ENCODE measurements around the gene LTBP1.
"Not testable (repeated sequence)": the region's sequence is repeated elsewhere in the genome, so short reads cannot be mapped to it uniquely, and the experiment has no call there.

LTBP1 gene

GRCh38 chr2:33051586-33052360, 105.0 kb downstream of the LTBP1 start:
- DNase-seq, result no peak

DNA sequence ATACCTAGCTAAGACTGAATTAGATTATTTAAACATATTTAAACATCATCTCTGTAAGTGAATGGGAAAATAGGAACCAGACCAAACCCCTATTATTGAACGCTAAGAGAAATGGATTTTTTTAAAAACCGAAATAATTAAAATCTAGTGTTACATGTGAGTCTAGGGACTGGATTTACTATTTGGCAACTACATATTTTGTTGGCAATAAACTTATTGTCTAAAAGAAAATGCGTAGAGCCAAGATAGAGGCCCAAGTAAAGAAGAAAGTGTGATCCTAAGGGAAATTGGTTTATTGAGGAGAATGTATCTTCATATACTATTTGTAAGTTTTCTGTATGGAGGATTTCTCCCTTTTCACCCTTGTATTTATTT, 105.6 kb downstream of the LTBP1 start:
- no peak for DNase-seq

DNA sequence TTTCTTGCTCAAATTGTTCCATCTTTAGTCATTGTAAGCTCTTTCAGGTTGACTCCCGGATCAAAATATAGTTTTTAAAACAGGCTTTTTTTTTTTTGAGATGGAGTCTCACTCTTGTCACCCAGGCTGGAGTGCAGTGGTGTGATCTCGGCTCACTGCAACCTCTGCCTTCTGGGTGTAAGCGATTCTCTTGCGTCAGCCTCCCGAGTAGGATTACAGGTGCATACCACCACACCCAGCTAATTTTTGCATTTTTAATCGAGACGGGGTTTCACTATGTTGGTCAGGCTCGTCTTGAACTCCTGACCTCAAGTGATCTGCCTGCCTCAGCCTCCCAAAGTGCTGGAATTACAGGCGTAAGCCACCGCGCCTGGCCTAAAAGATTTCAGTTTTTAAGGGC, 106.0 kb downstream of the LTBP1 start:
- DNase-seq, result not testable (repeated sequence)

DNA sequence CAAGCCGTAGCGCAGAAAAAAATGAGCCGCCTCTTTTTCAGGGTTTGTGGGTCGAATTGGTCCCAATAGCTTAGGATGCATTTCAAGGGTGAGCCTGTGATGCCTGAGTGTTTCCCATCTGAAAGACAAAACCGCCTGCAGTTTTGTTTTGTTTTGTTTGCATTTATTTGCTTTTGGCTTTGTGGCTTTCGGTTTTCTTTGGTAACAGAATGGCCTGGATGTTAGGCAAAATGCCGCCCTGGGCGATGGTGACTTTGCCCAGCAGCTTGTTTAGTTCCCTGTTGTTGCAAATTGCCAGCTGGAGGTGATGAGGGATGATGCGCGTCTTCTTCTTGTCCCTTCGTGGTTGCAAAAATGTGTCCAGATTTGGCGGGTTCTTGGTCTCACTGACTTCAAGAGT, 109.4 kb downstream of the LTBP1 start:
- DNase-seq, result no peak

DNA sequence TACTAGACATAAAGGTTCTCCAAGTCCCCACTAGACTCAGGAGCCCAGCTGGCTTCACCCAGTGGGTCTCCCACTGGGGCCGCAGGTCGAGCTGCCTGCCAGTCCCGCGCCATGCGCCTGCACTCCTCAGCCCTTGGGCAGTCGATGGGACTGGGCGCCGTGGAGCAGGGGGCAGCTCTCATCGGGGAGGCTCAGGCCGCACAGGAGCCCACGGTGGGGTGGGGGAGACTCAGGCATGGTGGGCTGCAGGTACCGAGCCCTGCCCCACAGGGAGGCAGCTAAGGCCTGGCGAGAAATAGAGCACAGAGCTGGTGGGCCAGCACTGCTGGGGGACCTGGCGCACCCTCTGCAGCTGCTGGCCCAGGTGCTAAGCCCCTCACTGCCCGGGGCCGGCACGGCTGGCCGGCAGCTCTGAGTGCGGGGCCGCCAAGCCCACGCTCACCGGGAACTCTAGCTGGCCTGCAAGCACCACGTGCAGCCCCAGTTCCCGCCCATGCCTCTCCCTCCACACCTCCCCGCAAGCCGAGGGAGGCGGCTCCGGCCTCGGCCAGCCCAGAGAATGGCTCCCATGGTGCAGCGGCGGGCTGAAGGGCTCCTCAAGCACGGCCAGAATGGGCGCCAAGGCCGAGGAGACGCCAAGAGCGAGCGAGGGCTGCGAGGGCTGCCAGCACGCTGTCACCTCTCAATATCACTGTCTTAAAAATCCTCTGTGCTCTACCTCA, 110.7 kb downstream of the LTBP1 start:
- DNase-seq, result not testable (repeated sequence)

GRCh38 chr2:33058716-33059470, 112.1 kb downstream of the LTBP1 start:
- no peak for DNase-seq

DNA sequence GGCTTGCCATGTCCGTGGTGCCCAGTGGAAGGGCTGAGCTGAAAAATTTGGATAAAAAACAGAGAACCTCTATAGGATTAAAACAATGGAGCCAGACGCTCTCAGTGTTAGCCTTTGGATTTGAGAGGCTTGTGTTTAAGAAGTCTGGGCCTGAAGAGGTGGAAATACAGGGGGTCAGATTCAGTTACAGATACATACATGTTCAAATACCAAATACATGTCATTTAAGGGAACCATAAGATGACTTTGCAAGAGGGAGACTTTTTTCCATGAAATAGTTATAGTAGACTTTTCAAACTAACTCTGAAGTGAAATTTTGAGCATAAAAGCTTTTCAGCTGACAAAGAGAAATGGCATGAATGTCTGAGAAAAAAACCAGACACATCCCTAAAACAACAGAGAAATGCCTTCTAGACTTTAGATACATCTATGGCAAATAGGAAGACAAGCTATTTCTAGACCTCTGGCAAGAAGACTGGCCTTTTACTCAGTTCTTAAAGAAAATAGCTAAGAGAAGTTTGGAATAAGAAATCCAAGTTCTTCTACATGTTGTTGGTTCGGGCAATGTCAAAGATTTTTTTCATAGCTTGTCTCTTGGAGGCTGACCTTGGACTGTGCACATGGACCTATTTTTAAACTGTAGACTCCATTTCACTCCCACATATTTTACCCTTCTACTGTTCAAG, 112.9 kb downstream of the LTBP1 start:
- DNase-seq, result no peak

- DNase-seq, result no peak
These were observed 113.7 kb downstream of the LTBP1 start for GRCh38 chr2:33060405-33060804.

DNA sequence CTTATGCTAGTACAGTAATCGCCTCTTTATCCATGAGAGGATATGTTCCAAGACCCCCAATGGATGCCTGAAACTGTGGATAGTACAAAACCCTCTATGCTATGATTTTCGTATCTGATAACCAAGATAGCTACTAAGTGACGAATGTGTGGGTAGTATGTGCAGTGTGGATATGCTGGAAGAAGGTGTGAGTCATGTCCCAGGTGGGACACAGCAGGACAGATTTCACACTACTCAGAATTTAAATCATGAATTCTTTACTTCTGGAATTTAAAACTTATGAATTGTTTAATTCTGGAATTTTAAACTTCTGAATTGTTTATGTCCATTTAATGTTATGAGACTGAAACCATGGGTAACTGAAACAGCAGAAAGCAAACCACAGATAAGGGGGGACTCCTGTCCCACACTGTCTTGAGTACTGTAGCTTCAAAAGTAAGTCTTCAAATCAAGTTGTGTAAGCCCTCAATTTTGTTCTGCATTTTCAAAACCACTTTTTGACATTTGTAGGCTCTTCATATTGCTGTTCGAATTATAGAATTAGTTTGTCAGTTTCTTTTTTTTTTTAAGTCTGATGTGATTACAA, 116.0 kb downstream of the LTBP1 start:
- no peak for DNase-seq

GRCh38 chr2:33064349-33064801, 117.6 kb downstream of the LTBP1 start:
- no peak for DNase-seq

DNA sequence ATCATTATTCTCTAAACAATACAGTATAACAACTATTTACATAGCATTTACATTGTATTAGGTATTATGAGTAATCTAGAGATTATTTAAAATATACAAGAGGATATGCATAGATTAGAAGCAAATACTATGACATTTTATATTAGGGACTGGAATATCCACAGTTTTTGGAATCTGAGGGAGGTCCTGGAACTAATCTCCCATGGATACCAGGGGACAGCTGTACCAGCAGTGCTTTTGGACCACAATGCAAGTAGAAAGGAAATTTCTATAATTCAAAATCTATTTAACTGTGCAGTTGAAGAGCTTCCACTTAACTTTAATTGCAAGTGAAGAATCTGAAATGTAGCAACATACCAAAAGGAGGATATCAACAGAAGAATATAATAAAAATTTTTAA, 120.8 kb downstream of the LTBP1 start:
- no peak for DNase-seq

DNA sequence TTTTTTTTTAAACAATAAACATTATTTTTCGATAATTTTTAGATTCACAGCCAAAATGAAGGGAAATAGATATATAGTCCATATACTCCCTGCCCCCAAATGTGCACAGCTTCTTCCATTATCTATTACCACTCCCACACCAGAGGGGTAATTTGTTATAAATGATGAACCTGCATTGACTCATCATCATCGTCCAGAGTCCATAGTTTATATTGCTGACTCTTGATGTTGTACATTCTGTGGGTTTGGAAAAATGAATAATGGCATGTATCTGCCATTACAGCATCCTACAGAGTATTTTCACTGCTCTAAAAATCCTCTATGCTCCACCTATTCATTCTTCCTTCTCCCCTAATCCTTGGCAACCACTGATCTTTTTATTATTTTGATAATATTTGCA, 121.5 kb downstream of the LTBP1 start:
- DNase-seq, result no peak

GRCh38 chr2:33069894-33070651, 123.3 kb downstream of the LTBP1 start:
- no peak for DNase-seq

GRCh38 chr2:33071591-33071990, 124.8 kb downstream of the LTBP1 start:
- DNase-seq, result no peak

DNA sequence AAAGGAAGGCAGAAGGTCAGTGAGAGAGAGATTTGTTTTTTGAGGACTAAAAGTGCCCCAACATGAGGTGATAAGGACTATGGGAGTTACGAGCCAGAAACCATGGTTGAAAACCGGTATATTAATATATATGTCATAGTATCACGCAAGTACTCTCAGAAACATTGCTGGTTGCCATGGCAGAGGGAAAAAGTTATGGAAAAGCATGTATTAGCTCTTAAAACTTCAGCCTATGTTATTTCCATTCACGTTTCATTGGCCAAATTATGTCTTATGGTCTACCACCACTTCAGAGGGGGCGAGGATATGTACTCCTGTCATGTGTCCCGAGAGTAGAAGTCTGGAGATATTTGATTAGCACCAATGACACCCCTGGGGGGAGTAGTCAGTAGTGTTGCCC, 125.9 kb downstream of the LTBP1 start:
- DNase-seq, result no peak

GRCh38 chr2:33073018-33073417, 126.3 kb downstream of the LTBP1 start:
- no peak for DNase-seq

GRCh38 chr2:33074197-33074596, 127.4 kb downstream of the LTBP1 start:
- DNase-seq, result no peak

DNA sequence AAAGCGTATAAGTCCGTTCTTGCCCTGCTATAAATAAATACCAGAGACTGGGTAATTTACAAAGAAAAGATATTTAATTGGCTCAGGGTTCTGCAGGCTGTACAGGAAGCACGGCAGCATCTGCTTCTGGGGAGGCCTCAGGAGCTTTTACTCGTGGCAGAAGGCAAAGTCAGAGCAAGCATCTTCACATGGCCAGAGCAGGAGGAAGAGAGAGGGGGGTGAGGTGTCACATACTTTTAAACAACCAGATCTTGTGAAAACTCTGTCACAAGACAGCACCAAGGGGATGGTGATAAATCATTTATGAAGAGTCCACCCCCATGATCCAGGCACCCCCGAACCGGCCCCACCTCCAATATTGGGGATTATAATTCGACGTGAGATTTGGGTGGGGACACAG, 130.6 kb downstream of the LTBP1 start:
- no peak for DNase-seq

DNA sequence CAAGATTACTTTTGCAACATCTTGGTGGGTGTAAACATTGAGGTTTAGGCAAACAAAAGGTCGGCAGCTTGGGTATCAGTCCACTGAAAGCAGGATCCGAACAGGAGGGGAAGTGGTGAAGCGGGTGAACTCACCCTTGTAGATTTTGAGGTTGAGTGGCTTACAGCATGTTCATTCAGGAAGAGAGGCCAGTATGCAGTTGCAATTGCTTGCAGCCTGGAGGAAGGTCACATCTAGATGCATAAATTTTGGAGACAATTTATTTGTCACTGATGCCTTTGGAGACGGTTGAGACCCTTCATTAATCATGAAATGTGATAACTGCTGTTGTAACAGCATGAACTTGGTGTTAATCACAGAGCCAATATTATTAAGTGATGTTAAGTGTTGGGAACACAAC, 131.1 kb downstream of the LTBP1 start:
- no peak for DNase-seq

GRCh38 chr2:33081691-33082090, 134.9 kb downstream of the LTBP1 start:
- DNase-seq, result no peak

GRCh38 chr2:33083699-33084387, 137.1 kb downstream of the LTBP1 start:
- DNase-seq, result no peak
